Measurements from ENCODE around the gene USP5. TPM values are rescaled to one million over a fixed set of nuclear protein-coding genes. Genes with fewer than 3 reads are reported as not detected.

USP5 gene
- polyA plus RNA-seq, 1 of the 3 experiments (the other 2 are of a cell fraction), result 97.2 TPM

GRCh38 chr12:6852651-6853354, 853 bp downstream of the USP5 start:
- peak; percentile 82 for TF ChIP-seq MXI1 (IDR thresholded peaks at IDR 0.05; ENCODE audit: low read depth, low read length)
- TF ChIP-seq SMC3 (IDR thresholded peaks at IDR 0.05; ENCODE audit: low read depth, low read length), result no peak
- TF ChIP-seq EZH2phosphoT487 (IDR thresholded peaks at IDR 0.05; ENCODE audit: borderline replicate concordance, low read depth), result no peak
- TF ChIP-seq ELF1 (IDR thresholded peaks at IDR 0.05), result no peak
- no peak for TF ChIP-seq GABPA (IDR thresholded peaks at IDR 0.05; ENCODE audit: low read depth)
- TF ChIP-seq RAD21 (IDR thresholded peaks at IDR 0.05; ENCODE audit: low read length), result no peak
- peak; percentile 10; the same call in 1 of the 2 replicates for TF ChIP-seq POLR2AphosphoS5 (IDR thresholded peaks at IDR 0.05; ENCODE audit: low read depth, low read length)
- no peak for TF ChIP-seq FOSL2 (IDR thresholded peaks at IDR 0.05; ENCODE audit: borderline replicate concordance, low read depth)
- no peak for TF ChIP-seq NRF1 (IDR thresholded peaks at IDR 0.05; ENCODE audit: low read depth, low read length)
- TF ChIP-seq TEAD4 (IDR thresholded peaks at IDR 0.05; ENCODE audit: borderline replicate concordance, insufficient read depth), result no peak
- TF ChIP-seq ZBTB33 (IDR thresholded peaks at IDR 0.05; ENCODE audit: borderline replicate concordance, low read depth), result no peak
- 0 out of 2 replicates have a peak, but pooled peaks have one; percentile 25 for TF ChIP-seq TAF1 (IDR thresholded peaks at IDR 0.05; ENCODE audit: borderline replicate concordance, low read depth, low read length)
- TF ChIP-seq PBX3 (IDR thresholded peaks at IDR 0.05), result 0 out of 2 replicates have a peak, but pooled peaks have one; percentile 18
- TF ChIP-seq SIN3A (IDR thresholded peaks at IDR 0.05; ENCODE audit: borderline replicate concordance, low read depth, low read length), result no peak
- Histone ChIP-seq H3K4me1 (ENCODE audit: control insufficient read depth in 1 of 2, insufficient read depth in 2 of 2, low read depth in 1 of 2, low read length in 1 of 2) (peaks cover 7 to 17% of the 10 kb centered on the region in 2 experiments), H3K9me3 (no peaks in the 10 kb centered on the region), H3K79me2 (ENCODE audit: insufficient read depth) (peaks cover 64% of the 10 kb centered on the region), H3K4me3 (ENCODE audit: low read depth in 2 of 2, low read length in 1 of 2) (peak overlapping the region; percentile 70 to 76), H4K20me1 (ENCODE audit: insufficient read depth) (no peaks in the 10 kb centered on the region; the same call in 1 of the 2 replicates), H2AFZ (ENCODE audit: low read depth) (peak overlapping the region; percentile 67; the same call in 1 of the 2 replicates), H3K36me3 (replicated peaks in 1 of 2; ENCODE audit: control insufficient read depth in 1 of 2, insufficient read depth in 2 of 2, low read length in 1 of 2) (peaks cover 23 to 41% of the 10 kb centered on the region in 2 experiments), H3K27ac (ENCODE audit: low read depth in 2 of 2, low read length in 1 of 2) (peak overlapping the region; percentile 73 to 81), H3K4me2 (peak overlapping the region; percentile 96), H3K27me3 (ENCODE audit: insufficient read depth) (no peaks in the 10 kb centered on the region), H3F3A (replicated peaks; ENCODE audit: insufficient read depth) (peaks cover 18% of the 10 kb centered on the region), H3K9ac (peak overlapping the region; percentile 65), H3K9me2 (no peaks in the 10 kb centered on the region)
- DNase-seq, result peak; percentile 65
- ChIA-PET POLR2A (interaction anchor here (0.7 to 3.4 kb wide), 20 partner anchors 12 to 360 kb away, joined by 3 to 57 read pairs (median 6); partner anchors contain the start of genes C12orf57, GAPDH, GNB3 and GPR162), CTCF (interaction anchor here (0.9 to 19.4 kb wide), 10 partner anchors 13 to 340 kb away, joined by 3 to 225 read pairs (median 5); partner anchors contain the start of genes GNB3, MLF2, P3H3 and PTMS)
- WGBS (ENCODE audit: low lambda C conversion rate), result under 1% methylated on average over 17 of the region's 18 CpGs
